NCI-H510A (cell line): ENCODE data around the gene CCL16.
"Not testable (repeated sequence)": the region's sequence is repeated elsewhere in the genome, so short reads cannot be mapped to it uniquely, and the experiment has no call there.

Experiments
- DNase-seq: peaks from one replicate; lab custom pipeline; 2025; lab: John Stamatoyannopoulos, UW

CCL16 gene

GRCh38 chr17:35981246-35981645 lies at the start of gene CCL16:
TSS of gene CCL16 (minus strand) at chr17:35981497. CDS start at chr17:35981420, 77 bp downstream.
- DNase-seq: no peak

- no peak for DNase-seq
Observed at GRCh38 chr17:36030956-36031355, 49.7 kb upstream of the CCL16 start.

GRCh38 chr17:36027761-36028160 lies 46.5 kb upstream of the CCL16 start:
- no peak for DNase-seq

GRCh38 chr17:36024106-36024869 lies 43.0 kb upstream of the CCL16 start:
- DNase-seq: no peak

- no peak for DNase-seq
Observed at GRCh38 chr17:36019423-36019822, 38.1 kb upstream of the CCL16 start.

DNA sequence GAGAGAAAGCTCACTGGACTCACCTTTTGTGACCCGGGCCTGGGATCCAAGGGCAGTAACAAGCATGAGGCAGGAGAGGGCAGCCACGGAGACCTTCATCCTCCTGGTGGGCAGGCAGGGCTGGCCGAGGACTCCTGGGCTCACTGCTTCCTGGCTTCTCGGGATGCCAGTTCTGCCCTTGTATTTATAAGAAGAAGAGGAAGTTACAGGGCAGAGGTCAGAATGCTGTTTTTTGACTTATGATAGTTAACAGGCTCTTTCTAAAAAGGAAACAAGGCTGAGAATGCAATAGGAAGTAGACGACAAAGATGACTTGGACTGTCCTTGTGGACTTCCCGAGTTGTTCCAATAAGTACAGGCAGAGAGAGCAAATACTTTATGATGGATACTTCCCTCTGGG lies 36.5 kb upstream of the CCL16 start, which contains the start of gene CCL23:
Gene CCL23, minus strand, starts transcription at position 174 of the 400 bp plus-strand sequence. Its CDS starts 75 bp downstream, at position 99.
- no peak for DNase-seq

DNA sequence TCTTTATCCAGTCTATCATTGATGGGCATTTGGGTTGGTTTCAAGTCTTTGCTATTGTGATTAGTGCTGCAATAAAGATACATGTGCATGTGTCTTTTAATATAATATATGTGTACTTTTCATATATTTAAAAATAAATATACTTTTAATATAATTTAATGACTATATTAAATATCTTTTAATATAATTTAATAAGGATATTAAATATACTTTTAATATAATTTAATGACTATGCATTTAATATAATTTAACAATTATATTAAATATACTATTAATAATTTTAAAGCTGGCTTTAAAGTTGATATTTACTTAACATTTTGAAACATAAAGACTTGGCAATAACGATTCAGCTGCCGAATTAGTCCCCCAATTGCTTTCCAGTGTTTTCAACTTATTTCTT lies 35.3 kb upstream of the CCL16 start:
- no peak for DNase-seq

DNA sequence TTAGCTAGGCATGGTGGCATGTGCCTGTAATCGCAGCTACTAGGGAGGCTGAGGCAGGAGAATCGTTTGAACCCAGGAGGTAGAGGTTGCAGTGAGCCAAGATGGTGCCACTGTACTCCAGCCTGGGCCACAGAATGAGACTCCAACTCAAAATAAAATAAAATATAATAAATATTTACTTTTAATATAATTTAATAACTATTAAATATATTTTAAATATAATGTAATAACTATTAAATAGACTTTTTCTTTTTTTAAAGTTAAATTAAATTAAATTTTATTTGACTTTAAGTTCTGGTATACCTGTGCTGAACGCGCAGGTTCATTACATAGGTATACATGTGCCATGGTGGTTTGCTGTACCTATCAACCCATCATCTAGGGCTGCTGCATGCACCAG lies 34.6 kb upstream of the CCL16 start:
- DNase-seq: not testable (repeated sequence)

DNA sequence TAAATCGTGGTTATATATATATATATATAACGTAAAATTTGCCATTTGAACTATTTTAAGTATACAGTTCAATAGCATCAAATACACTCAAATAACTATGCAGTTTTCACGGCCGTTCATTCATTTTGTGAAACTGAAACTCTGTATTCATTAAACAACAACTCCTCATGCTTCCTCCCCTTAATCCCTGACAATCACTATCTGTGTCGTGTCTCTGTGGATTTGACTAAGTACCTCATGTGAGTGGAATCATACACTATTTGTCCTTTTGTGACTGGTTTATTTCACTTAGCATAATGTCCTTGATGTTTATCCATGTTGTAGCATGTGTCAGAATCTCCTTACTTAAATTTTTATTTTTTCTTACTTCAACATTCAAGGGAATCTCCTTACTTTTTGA lies 33.6 kb upstream of the CCL16 start:
- DNase-seq: no peak

- no peak for DNase-seq
Observed at GRCh38 chr17:36011201-36011600, 29.9 kb upstream of the CCL16 start.

GRCh38 chr17:36008998-36009665 lies 27.8 kb upstream of the CCL16 start:
- DNase-seq: no peak

DNA sequence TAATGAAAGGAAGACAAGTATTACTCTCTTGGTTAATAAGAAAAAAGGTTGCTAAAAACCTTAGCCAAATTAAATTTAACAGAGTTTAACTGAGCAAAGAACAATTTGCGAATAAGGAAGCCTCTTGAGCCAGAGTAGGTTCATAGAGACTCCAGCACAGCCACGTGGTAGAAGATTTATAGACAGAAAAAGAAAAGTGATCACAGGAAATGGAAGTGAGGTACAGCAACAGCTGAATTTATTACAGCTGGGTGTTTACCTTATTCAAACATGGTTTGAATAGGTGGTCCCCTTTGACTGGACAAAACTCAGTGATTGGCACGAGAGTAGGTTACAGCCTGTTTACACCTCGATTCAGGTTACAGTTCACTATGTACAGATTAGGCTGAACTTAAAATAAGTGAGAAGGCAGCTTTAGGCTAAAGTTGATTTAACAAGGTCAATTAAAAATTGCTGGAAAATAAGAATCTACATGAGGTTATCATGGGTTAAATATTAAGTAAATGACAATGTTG lies 23.4 kb upstream of the CCL16 start:
- DNase-seq: no peak

- no peak for DNase-seq
Observed at GRCh38 chr17:36002631-36003030, 21.3 kb upstream of the CCL16 start.

DNA sequence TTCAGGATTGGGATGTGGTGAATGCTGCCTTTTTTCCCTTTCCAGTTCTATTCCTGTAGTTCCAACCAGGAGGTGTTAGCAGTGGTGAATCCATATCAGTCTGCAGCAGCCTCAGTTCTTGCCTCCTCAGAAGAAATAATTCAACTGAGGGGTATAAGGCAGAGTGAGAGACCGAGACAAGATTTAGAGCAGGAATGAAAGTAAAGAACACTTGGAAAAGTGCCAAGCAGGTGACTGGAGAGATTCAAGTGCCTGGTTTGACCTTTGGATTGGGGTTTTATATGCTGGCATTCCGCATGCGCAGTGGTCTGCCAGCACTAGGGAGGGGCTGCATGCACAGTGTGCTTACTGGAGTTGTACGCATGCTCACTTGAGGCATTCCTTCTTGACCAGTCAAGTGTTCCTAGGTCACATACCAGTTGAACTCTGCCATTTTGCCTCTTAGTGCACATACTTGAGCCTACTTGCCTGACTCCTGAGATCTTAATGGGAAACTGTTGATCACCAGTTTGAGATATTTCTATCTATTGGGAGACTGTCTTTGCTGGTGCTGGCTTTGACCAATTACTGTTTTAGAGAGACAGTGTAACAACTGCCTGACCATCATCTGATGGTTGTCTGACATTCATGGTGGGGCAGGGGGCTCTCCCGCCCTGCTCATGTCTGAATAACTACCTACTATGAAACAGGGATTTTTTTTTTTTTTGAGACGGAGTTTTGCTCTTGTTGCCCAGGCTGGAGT lies 20.7 kb upstream of the CCL16 start:
- no peak for DNase-seq

- DNase-seq: no peak
Observed at GRCh38 chr17:36001110-36001771, 19.9 kb upstream of the CCL16 start, which contains the start of gene CCL15. TSS of gene CCL15 (minus strand) at chr17:36001553. CDS start at chr17:36001492, 61 bp downstream.

DNA sequence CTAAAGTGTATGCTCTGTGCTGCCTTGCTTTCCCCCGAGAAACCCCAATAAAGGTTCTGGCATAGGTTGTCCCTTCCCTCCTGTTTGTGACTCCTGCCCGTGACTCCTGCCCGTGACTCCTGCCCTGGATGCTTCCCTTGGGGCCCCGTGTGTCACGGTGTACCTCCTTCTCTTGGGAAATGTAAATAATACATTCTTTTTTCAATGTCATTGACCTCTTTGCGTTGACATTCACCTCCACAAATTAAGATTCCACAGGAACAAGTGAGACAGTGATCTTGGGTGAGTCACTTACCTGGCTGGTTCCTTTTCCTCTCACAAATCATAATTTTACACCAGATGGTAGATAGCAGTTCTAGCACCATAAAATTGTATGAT lies 19.4 kb upstream of the CCL16 start:
- no peak for DNase-seq

DNA sequence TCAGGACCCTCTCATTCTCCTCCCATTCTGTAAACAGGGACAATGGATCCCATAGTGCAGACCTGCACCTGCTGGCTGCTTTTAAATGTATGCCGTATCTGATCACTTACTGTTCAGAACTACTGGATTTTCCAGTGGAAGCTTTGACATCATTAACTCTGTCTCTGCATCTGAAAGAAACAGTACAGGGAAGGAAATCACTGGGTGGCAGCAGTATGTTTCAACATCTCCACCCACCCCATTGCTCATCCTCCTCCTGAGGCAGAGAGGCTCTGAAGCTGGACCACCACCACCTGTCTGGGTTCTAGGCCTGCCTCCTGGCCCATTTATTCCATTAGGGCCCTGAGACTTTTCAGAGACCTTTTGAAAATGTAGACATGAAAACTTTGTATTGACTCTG lies 17.5 kb upstream of the CCL16 start:
- DNase-seq: no peak

GRCh38 chr17:35998018-35998545 lies 16.8 kb upstream of the CCL16 start:
- no peak for DNase-seq

DNA sequence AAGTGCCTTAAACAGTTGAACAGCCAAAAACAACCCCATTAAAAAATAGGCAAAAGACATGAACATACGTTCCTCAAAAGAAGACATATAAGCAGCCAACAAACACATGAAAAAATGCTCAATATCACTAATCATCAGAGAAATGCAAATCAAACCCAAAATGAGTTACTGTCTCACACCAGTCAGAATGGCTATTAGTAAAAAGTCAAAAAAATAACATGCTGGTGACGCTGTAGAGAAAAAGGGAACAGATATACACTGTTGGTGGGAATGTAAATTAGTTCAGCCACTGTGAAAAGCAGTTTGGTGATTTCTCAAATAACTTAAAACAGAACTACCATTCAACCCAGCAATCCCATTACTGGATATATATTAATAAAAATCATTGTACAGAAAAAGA lies 14.0 kb upstream of the CCL16 start:
- DNase-seq: not testable (repeated sequence)

DNA sequence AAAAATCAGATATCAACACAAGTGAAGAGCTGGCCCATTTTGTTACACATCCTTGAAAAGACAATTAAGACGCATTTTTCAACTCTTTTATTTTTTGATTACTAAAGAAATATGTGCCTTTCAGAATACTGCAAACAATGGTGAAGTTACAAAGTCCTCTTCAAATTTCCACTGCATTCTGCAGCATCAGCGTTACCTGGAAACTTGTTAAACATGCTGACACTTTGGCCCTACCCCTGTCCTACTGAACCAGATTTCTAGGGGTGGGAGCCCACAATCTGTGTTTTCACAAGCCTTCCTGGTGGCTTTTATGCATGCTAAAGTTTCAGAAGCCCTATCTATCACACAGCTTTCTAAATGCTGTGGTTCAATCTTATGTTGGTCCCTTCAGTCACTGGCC lies 9.8 kb upstream of the CCL16 start:
- no peak for DNase-seq

GRCh38 chr17:35988164-35988563 lies 6.9 kb upstream of the CCL16 start:
- DNase-seq: no peak

GRCh38 chr17:35986643-35987042 lies 5.3 kb upstream of the CCL16 start, which contains the start of gene CCL14:
TSS of gene CCL14 (minus strand) at chr17:35986729. CDS start at chr17:35986649, 80 bp downstream.
- DNase-seq: no peak
